ENCODE data around the gene LY6G5B.

GRCh38 chr6:31657406-31658157 is 12.2 kb upstream of the LY6G5B start:
- no peak for TF ChIP-seq CTCF (IDR thresholded peaks at IDR 0.05)
- TF ChIP-seq POLR2A (IDR thresholded peaks at IDR 0.05): no peak
